ENCODE measurements around the gene CBX2. TPM values are rescaled to one million over a fixed set of nuclear protein-coding genes. Genes with fewer than 3 reads are reported as not detected.
A peak's percentile ranks its signal among the peaks of the same experiment; 100 is the strongest.
"Not testable (repeated sequence)": the region's sequence is repeated elsewhere in the genome, so short reads cannot be mapped to it uniquely, and the experiment has no call there.

Gene CBX2
- total RNA-seq, 2 donors from 2014 or later: 2.8 to 3.3 TPM

GRCh38 chr17:79754903-79755302 is 23.0 kb upstream of the CBX2 start:
- H3K9me3 Mint-ChIP-seq, ATAC-seq: not testable (repeated sequence)

DNA sequence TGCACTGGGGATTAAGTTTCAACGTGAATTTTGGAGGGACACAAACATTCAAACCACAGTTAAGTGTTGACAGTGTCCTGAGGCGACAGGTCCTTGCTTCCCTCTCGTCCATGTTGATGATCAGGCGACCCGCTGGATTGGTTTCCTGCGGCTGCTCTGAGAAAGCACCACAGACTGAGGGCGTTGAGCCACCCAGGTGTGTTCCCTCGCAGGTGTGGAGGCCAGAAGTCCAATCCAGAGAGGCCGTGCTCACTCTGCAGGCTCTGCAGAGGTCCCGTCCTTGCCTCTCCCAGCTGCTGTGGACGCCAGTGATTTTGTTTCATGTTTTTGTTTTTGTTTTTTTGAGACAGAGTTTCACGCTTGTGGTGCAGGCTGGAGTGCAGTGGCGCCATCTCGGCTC is 22.4 kb upstream of the CBX2 start:
- DNase-seq (ENCODE audit: low spot score in 2 of 2) (no peak), ATAC-seq (no peak)
- no peaks in the 10 kb centered on the region for H3K9me3 Mint-ChIP-seq
- H3K36me3 Mint-ChIP-seq: no peaks in the 10 kb centered on the region
- no peak overlapping the region for H3K27ac Mint-ChIP-seq

More at GRCh38 chr17:79754903-79755302, 23.0 kb upstream of the CBX2 start:
- not testable (repeated sequence) for H3K36me3 Mint-ChIP-seq; DNase-seq (ENCODE audit: low spot score in 2 of 2); H3K27ac Mint-ChIP-seq

- DNase-seq (ENCODE audit: low spot score in 2 of 2): no peak
- H3K27ac Mint-ChIP-seq: no peak overlapping the region
- H3K9me3 Mint-ChIP-seq: no peaks in the 10 kb centered on the region
- no peak for ATAC-seq
- no peaks in the 10 kb centered on the region for H3K36me3 Mint-ChIP-seq
Measured at GRCh38 chr17:79757140-79757745, 20.7 kb upstream of the CBX2 start.

DNA sequence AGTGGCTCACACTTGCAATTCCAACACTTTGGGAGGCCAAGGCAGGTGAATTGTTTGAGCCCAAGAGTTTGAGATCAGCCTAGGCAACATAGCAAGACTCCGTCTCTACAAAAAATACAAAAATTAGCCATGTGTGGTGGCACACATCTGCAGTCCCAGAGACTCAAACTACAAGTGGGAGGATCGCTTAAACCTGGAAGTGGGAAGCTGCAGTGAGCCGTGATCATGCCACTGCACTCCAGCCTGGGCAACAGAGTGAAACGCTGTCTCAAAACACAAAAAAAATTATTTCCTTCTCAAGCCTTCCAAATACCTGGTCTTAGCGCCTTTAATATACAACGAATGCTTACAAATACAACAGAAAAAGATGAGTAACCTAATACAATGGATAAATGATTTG is 19.7 kb upstream of the CBX2 start:
- DNase-seq (ENCODE audit: low spot score in 2 of 2): no peak
- no peak for ATAC-seq
- Mint-ChIP-seq H3K36me3 (no peaks in the 10 kb centered on the region), H3K27ac (no peak overlapping the region), H3K9me3 (no peaks in the 10 kb centered on the region)

DNA sequence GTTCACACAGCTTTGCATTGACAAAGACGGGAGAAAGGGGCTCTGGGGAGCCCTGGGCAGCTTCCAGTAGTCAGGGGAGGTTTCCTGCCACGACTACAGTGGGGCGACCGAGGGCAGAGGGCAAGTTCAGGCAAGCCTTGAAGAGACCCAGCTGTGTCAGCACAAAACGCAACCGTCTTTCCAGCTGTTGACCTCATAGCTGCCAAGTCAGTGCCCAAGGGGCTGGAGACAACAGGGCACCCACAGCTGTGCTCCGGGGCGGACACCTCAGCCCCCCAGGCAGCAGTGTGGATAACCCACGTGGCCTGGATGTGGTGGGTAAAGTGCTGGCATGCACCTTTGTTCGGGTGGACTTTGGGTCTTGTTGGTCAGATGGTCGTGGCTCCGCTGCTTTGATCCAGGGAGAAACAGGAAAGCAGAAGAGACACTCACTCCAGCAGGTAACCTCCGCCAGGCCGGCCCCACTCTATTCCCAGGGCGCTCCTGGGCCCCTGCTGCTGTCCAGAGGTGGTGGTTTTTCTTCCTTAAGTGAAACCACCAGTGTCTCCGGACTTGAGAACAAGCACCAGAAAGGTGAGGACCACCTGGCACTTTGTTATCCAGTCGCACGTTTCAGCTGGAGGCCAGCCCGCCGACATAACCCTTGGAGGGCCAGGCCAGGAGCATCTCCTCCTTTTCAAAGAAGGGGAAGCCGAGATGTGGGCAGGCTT is 17.6 kb upstream of the CBX2 start:
- H3K9me3 Mint-ChIP-seq: no peaks in the 10 kb centered on the region
- H3K27ac Mint-ChIP-seq: peak overlapping the region in 1 of 2 donors; percentile 65
- no peaks in the 10 kb centered on the region for H3K36me3 Mint-ChIP-seq

DNA sequence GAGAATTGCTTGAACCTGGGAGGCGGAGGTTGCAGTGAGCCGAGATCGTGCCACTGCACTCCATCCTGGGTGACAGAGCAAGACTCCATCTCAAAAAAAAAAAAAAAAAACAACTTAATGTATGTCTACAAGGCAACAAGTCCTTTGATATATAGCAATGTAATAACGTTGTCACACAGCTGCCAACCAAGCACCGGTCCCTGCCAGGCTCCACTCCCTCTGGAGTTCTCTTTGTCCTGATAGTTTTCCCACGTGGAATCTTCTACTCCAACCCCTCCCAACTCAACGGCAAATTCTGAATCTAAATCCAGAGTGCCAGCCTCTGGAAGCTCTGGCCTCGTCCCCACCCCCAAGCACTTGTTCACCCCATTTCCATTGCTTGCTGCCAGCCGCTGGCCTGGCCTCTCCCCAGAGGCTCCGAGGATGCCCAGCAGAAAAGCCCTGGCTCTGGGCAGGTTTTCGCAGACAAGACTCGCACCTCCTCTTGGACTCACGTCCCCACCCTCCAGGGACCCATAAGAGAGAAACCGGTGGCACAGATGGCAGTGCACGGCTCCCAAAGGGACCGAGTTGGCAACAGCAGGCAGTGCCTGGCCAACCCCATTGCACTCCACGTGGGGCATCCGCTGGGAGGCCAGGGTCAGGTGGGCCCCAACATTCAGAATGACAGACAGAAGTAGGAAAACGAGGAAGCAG is 15.9 kb upstream of the CBX2 start:
- Mint-ChIP-seq H3K36me3 (no peaks in the 10 kb centered on the region), H3K27ac (no peak overlapping the region), H3K9me3 (no peaks in the 10 kb centered on the region)
- DNase-seq (ENCODE audit: low spot score in 2 of 2) (no peak), ATAC-seq (no peak)

More for the DNA sequence above, 17.6 kb upstream of the CBX2 start:
- ATAC-seq: no peak
- no peak for DNase-seq (ENCODE audit: low spot score in 2 of 2)

DNA sequence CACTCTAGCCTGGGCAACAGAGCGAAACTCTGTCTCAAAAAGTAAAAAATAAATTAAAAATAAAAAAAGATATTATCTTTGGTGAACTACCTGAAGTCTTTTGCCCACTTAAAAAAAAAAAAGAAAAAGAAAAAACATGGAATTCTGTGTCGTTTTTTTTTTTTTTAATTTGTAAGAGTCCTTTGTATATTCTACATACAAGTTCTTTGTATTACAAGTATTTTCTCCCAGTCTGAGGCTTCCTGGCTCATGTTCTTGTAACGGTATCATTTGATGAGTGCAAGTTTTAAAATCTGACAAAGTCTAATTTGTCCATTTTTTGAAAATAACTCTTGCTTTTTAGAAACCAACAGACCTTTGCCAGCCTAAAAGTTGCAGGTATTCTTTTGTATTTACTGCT is 12.2 kb upstream of the CBX2 start:
- no peak for DNase-seq (ENCODE audit: low spot score in 2 of 2)
- H3K36me3 Mint-ChIP-seq: no peaks in the 10 kb centered on the region
- no peak for ATAC-seq
- no peaks in the 10 kb centered on the region for H3K9me3 Mint-ChIP-seq
- H3K27ac Mint-ChIP-seq: no peak overlapping the region

- DNase-seq (ENCODE audit: low spot score in 2 of 2): no peak
- Mint-ChIP-seq H3K9me3 (no peaks in the 10 kb centered on the region), H3K36me3 (no peaks in the 10 kb centered on the region), H3K27ac (no peak overlapping the region)
- ATAC-seq: no peak
Measured at GRCh38 chr17:79769570-79770506, 8.1 kb upstream of the CBX2 start.

DNA sequence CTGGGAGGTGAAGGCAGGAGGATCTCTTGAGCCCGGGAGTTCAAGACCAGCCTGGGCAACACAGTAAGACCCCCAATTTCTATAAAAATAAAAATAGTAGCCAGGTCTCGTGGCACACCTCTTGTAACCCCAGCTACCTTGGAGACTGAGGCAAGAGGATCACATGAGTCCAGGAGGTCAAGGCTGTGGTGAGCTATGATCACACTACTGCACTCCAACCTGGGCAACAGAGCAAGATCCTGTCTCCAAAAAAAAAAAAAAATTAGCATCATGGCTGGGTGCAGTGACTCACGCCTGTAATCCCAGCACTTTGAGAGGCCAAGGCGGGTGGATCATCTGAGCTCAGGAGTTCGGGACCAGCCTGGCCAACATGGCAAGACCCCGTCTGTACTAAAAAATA is 6.7 kb upstream of the CBX2 start:
- ATAC-seq (no peak), DNase-seq (ENCODE audit: low spot score in 2 of 2) (no peak)
- H3K9me3 Mint-ChIP-seq: no peaks in the 10 kb centered on the region
- no peaks in the 10 kb centered on the region for H3K36me3 Mint-ChIP-seq
- H3K27ac Mint-ChIP-seq: no peak overlapping the region

GRCh38 chr17:79772726-79773125 is 5.2 kb upstream of the CBX2 start:
- DNase-seq (ENCODE audit: low spot score in 2 of 2); H3K9me3 Mint-ChIP-seq; H3K36me3 Mint-ChIP-seq; H3K27ac Mint-ChIP-seq; ATAC-seq: not testable (repeated sequence)

- no peaks in the 10 kb centered on the region for H3K9me3 Mint-ChIP-seq
- no peak for DNase-seq (ENCODE audit: low spot score in 2 of 2)
- ATAC-seq: no peak
- H3K27ac Mint-ChIP-seq: no peak overlapping the region
- H3K36me3 Mint-ChIP-seq: peaks cover 5 to 6% of the 10 kb centered on the region in 2 donors
Measured at GRCh38 chr17:79774561-79774975, 3.4 kb upstream of the CBX2 start.

DNA sequence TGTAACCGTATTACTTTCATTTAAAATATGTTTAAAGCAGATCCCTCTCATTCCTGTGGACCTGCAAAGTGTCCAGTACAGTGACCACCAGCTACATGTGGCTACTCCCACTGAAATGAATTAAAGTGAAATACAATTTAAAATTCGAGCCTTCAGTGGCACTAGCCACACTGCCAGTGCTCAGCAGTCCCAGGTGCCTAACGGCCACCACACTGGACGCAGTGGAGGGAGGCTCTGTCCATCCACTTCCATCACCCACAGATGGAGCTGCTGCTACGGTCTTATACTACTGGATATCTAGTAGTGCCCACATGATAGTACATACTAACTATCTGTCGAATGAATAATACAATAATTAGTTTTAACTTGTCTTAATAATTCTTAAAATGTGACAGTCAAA is 2.3 kb upstream of the CBX2 start:
- ATAC-seq (no peak), DNase-seq (ENCODE audit: low spot score in 2 of 2) (no peak)
- Mint-ChIP-seq H3K27ac (no peak overlapping the region), H3K36me3 (peaks cover 5 to 6% of the 10 kb centered on the region in 2 donors), H3K9me3 (no peaks in the 10 kb centered on the region)

DNA sequence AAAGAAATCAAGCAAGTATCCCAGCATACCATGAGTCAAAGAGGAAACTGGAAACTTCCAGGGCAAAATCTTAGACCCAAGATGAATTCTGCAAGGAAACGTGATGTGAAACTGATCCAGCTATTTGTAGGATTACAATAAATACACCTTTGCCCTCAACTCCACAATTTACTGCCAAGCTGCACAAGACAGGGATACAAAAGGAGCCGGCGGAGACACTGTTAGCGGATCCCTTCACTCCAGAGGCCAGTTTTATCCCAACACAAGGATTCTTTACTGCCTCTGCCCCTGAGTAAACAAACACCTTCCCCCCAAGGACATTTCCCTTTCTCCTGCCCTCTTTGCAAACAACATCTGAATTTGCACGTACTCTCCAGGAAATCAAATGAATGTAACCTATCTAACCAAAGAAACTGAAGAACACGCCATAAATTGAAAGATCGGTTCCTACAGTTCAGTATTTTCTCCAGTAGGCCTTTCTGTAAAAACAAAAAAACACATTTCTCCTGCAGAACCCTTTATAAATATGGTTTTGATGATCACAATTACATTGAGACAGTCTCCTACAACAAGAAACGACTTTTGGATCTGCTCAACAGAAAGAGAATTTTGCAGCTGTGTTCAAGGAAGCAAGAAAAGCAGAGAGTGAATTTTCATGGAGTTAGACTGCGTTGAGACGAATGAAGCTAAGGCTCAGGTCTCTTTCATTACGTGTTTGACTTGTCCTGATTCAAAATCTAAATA is 1.4 kb upstream of the CBX2 start:
- DNase-seq (ENCODE audit: low spot score in 2 of 2) (no peak), ATAC-seq (no peak)
- Mint-ChIP-seq H3K9me3 (no peaks in the 10 kb centered on the region), H3K36me3 (peaks cover 5 to 6% of the 10 kb centered on the region in 2 donors), H3K27ac (no peak overlapping the region)

GRCh38 chr17:79777120-79777893 is 641 bp upstream of the CBX2 start:
- peak in 1 of 2 donors; percentile 36 for DNase-seq (ENCODE audit: low spot score in 2 of 2)
- ATAC-seq: peak in 1 of 2 donors; percentile 51

DNA sequence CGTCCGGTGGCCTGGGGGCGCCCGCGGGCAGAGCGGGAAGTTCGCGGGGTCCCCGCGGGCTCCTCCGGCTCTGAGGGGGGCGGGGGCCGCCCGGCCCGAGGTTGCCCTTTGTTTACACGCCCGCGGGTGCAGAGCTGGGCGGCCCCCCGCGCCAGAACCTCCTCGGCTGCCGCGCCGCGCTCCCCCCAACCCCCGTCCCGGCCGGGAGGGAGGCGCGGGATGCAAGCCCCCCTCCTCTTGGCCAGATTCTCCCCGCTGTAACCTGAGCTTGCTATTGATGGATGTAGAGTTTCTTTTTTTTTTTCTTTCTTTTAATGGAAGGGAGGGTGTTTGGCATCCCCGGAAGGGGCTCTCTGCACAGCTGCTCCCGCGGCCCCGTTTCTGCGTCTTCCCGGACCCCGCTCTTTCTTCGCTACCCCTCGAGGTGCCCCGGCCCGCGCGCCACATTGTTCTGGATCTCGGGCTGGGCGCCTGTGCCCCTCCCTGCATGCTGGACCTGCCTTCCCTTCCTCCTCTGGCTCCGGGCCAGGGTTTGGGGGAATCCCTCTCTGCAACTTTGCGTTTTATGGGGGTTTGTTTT is 646 bp downstream of the CBX2 start:
- H3K36me3 Mint-ChIP-seq: peaks cover 5 to 6% of the 10 kb centered on the region in 2 donors
- peak overlapping the region in 1 of 2 donors; percentile 82 for H3K27ac Mint-ChIP-seq
- DNase-seq (ENCODE audit: low spot score in 2 of 2) (peak in 1 of 2 donors; percentile 25), ATAC-seq (peak; percentile 4 to 20)
- no peaks in the 10 kb centered on the region for H3K9me3 Mint-ChIP-seq

More at GRCh38 chr17:79777120-79777893, 641 bp upstream of the CBX2 start:
- Mint-ChIP-seq H3K27ac (peak overlapping the region in 1 of 2 donors; percentile 36), H3K9me3 (no peaks in the 10 kb centered on the region), H3K36me3 (peaks cover 5 to 6% of the 10 kb centered on the region in 2 donors)

All from activated naive CD4-positive, alpha-beta T cell treated with anti-CD3 and anti-CD28 coated beads, Interleukin-2, amount 50 U/mL, for 72 hours (primary cell).